GM21381 (cell line): Measurements from ENCODE around the gene GALR2.
"Not testable (repeated sequence)": the region's sequence is repeated elsewhere in the genome, so short reads cannot be mapped to it uniquely, and the experiment has no call there.

ENCODE experiments used
- ATAC-seq: cut with Tn5 transposase; IDR thresholded peaks from one replicate; pipeline ENCODE4 v1.9.1; 2021; ENCODE audit warnings: mild to moderate bottlenecking, moderate library complexity; ENCODE audit not compliant: unreplicated experiment

GALR2 gene, protein sequence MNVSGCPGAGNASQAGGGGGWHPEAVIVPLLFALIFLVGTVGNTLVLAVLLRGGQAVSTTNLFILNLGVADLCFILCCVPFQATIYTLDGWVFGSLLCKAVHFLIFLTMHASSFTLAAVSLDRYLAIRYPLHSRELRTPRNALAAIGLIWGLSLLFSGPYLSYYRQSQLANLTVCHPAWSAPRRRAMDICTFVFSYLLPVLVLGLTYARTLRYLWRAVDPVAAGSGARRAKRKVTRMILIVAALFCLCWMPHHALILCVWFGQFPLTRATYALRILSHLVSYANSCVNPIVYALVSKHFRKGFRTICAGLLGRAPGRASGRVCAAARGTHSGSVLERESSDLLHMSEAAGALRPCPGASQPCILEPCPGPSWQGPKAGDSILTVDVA

GRCh38 chr17:76074390-76075363 is at the start of gene GALR2:
Gene GALR2, plus strand, starts transcription at chr17:76074781. Its CDS starts 103 bp downstream, at chr17:76074884.
- no peak for ATAC-seq

GRCh38 chr17:76025294-76025693 is 49.3 kb upstream of the GALR2 start:
- ATAC-seq = no peak

DNA sequence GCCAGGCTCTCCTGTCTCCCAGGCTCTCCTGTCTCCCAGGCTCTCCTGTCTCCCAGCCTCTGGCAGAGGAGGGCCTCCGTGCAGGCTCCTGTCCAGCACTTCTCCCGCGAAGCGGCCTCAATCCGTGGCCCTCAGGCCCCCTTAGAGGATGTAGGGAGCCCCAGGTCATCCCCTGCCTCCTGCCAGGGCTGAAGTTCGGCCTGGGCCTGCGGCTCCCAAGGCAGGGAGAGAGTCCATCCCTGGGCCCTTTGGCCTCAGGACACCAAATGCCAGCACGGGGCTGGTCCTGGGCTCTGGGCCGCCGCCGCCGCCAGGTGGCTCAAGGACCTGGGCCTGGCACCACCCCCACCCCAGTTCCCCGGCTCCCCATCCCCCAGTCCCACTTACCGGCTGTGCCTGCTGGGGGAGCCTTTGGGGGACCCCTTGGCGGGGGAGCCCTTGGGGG is 47.8 kb upstream of the GALR2 start:
- no peak for ATAC-seq

- ATAC-seq = no peak
Observed at GRCh38 chr17:76027159-76027839, 47.3 kb upstream of the GALR2 start, which contains the start of gene EVPL. Gene EVPL, minus strand, starts transcription at chr17:76027306. Its CDS starts 108 bp downstream, at chr17:76027198.

- no peak for ATAC-seq
Observed at GRCh38 chr17:76032073-76032779, 42.4 kb upstream of the GALR2 start.

DNA sequence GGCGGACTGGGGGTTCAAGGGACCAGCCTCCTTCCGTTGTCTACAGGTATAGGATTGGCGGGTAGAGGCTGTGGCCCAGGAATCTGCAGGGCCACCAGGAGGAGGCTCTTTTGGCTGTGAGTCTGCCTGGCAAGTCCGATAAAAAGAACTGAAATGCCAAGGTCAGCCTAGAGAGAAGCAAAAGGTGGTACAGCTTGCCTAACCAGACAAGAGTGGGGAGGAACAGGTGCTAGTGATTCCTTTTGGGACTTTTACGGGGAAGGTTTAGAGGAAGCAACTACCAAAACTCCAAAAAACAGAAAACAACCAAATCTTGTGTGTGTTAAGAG is 41.8 kb upstream of the GALR2 start:
- ATAC-seq = no peak

DNA sequence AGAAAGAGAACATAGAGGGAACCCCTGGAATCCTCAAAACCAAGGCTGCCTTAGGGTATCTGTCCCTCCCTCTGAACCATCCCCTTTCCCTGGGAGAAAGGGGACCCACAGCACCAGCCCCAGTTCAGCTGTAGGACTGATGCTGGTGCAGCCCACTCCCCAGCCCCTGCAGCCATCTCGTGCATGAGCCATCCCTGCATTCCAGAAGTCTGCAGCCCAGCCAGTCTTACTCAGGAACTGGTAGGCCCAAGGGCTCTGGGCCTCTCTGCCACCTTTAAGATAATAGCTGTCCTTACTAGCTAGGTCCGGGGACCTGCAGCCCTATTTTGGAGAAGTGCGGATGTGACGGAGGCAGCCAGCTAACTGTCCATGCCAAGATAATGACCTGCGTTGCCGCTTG is 41.4 kb upstream of the GALR2 start:
- no peak for ATAC-seq

GRCh38 chr17:76034428-76035350 is 39.9 kb upstream of the GALR2 start:
- no peak for ATAC-seq

DNA sequence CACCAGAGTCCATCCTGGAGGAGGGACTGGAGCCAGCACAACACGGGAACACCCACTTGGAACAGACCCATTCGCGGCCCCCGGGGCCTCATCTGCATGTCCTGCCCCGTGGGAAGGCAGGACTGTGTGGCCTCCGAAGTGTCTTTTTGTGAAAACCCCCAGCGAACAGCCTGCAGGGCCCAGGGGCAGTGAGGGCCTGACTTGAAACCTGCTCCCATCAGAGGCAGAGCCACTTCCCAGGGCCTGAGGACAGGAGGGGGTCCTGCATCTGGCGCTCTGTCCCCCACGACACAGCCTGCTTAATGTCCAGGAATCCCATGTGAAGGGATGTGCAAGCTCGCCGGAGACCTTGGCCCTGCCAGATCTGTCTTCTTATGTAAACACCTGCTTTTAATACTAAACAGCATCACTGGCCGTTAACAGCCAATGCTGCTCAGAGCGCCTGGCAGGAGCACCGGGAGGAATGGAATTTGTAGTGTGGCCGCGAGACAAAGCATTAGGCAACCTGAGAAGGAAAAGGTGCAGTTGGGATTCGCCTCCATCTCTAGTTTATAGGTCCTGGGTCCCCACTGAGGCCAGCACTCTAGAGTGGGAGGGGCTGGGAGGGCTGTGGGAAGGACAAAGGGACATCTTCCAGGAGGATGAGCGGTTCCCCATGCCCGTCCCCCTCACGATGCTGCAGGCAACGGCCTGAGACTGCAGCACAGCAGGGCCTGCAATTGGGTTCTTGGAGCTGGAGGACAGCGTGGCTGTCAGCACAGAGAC is 37.9 kb upstream of the GALR2 start:
- no peak for ATAC-seq

GRCh38 chr17:76038050-76038449 is 36.5 kb upstream of the GALR2 start:
- no peak for ATAC-seq

DNA sequence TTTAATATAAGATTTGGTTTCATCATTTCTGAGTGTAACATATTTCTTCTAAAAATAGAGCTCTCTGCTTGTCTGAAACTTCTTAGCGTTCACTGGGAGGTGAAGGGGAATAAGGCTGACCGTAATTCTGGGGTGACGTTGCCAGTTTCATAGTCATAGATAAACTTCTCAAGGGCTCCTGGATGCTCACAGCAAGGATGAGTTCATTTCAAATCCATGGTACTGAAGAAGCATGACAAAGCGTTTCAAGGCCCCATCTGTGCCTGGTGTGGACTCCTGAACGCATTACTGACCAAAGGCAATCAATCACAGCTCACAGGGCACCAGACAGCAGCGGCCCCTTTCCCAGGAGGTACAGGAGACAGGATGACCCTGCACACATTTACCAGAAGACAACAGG is 35.5 kb upstream of the GALR2 start:
- ATAC-seq = no peak

DNA sequence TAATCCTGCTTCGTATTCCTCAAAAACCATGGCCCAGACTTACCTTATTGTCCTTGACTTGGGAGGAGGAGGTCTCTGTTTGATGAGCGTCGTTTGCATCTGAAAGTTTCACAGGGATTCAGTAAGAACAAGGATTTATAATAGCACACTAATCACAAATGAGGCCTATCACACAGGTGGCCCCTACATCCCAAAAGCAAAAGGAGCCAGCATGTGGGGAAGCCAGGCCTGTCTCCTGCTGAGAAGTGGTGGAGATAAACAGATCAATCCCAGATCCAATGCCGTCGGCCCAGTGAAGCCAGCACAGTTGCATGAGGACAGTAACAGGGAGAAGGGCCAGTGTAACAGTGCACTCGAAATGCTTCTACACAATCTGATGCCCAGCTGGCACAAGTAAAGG is 34.2 kb upstream of the GALR2 start:
- ATAC-seq = no peak

DNA sequence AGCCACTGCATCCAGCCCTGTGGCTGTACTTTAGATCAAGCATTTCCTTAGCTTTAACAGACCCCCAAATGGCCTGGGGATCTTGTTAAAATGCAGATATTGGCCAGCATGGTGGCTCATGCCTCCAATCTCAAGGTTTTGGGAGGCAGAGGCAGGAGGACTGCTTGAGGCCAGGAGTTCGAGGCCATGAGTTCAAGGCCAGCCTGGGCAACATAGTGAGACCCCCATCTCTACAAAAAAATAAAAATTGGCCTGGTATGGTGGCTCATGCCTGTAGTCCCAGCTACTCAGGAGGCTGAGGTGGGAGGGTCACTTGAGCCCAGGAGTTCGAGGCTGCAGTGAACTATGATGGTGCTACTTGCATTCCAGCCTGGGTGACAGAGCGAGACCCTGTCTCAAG is 31.7 kb upstream of the GALR2 start:
- not testable (repeated sequence) for ATAC-seq

GRCh38 chr17:76044475-76045007 is 30.0 kb upstream of the GALR2 start:
- not testable (repeated sequence) for ATAC-seq

GRCh38 chr17:76046064-76046463 is 28.5 kb upstream of the GALR2 start:
- ATAC-seq = no peak

DNA sequence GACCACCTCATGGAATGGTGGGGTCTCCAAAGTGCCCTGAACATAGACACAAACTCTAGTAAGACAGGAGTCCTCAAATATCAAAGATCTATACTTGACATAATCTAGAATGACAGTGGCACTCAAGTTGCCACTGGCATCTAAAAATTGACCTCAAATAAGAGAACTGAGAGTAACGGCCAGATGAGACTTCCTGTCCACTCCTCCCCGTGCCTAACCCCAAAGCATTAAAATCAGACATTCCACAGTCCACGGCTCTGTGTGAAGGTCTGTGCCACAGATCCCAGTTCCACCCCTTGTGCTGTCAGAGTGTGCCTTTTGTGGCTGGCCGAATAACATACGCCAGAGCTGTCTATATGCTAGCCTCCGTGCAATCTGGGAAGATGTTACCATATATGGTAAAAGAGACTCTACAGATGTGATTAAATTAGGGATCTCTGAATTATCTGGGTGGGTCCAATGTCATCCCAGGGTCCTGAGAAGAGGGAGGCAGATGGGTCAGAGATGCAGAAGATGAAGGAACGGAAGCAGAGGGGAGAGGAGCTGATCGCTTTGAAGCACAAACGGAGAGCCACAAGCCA is 26.5 kb upstream of the GALR2 start:
- ATAC-seq = no peak

DNA sequence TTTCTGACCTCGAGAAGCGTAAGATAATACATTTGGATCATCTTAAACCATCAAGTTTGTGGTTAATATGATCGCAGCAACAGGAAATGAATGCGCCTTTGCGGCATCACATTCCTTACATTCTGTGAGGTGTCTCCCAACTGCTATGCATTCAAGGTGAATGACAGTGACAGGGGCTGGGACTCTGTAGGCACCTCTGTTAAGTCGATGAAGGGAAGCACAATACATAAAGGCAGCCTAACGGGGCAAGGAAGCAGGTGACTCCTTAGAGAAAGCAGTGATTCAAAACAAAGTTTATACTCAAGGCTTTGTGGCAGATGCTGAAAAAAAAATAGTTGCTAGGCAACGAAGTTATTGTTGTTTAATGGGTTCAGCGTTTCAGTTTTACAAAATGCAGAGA is 25.9 kb upstream of the GALR2 start:
- no peak for ATAC-seq

- no peak for ATAC-seq
Observed at GRCh38 chr17:76049239-76049638, 25.3 kb upstream of the GALR2 start.
